ENCODE data around the gene LMX1A.

The LMX1A gene

GRCh38 chr1:165152727-165153126 is 203.8 kb downstream of the LMX1A start:
- DNase-seq: no peak

DNA sequence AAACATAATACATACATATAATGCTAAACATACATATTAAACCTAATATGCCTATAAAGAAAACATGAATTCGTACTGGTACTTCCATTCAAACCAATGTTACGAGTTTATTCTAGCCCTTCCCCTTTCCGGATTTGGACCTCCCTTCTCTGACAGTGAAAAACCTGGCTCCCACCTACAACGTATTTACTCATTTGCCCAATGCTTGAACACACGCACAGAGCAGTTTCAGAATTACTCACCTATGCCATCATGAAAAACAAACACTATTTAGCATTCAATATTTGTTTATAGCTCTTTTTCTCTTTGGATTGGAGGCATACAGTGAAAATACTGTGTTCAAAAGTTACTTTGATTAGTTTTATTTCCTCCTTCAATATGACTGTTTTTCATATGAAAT is 204.4 kb downstream of the LMX1A start:
- DNase-seq: no peak
